ENCODE measurements around the gene GM2A.

GRCh38 chr5:151286246-151286645 is 33.3 kb downstream of the GM2A start:
- TF ChIP-seq CTCF (IDR thresholded peaks at IDR 0.05) (no peak), POLR2AphosphoS5 (IDR thresholded peaks at IDR 0.05) (no peak), POLR2A (IDR thresholded peaks at IDR 0.05) (no peak), EP300 (IDR thresholded peaks at IDR 0.05) (no peak)
